Measurements from ENCODE around the gene WDFY2.

The WDFY2 gene, protein sequence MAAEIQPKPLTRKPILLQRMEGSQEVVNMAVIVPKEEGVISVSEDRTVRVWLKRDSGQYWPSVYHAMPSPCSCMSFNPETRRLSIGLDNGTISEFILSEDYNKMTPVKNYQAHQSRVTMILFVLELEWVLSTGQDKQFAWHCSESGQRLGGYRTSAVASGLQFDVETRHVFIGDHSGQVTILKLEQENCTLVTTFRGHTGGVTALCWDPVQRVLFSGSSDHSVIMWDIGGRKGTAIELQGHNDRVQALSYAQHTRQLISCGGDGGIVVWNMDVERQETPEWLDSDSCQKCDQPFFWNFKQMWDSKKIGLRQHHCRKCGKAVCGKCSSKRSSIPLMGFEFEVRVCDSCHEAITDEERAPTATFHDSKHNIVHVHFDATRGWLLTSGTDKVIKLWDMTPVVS

DNA sequence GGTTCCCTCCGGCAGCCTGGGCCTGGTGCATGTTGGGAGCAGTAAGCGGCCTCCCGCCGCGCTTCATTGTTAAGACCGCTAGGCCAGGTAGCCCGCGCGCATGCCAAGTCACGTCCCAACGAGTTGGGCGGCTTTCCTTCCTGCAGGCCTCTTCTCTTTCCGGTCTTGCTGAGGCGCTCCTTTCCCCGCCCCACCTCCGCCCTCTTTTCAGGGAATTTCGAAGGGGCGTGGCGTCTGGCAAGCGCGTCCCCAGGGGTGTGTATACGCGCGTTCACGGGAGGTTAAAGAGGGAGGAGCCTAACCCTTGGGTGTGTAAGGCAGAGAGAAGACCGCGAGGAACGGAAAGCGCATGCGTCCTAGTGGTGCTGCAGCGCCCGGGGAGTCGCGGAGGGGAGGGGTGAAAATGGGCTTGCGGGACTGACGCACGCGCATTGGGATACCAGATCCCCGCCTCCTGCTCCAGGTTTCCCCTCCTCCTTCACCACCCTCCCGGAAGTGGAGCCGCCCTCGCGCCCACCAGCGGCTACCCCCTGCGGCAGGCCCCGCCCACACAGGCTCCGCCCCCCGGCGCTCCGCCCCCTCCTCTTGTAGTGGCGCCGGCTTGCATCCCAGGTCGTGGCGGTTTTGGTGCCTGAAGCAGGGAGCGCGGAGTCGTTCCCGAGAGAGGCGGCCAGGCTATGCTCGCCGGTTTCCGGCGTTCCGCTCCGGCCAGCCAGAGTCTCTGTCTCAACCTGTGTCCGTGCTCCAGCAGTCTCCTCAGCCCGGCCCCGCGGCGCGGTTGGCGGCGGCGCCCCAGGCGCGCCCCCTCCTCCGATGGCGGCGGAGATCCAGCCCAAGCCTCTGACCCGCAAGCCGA is at the start of gene WDFY2:
TSS of gene WDFY2 (plus strand) at position 588 of the 856 bp plus-strand sequence. CDS start at position 814, 226 bp downstream.
- TF ChIP-seq, protein P1, sequence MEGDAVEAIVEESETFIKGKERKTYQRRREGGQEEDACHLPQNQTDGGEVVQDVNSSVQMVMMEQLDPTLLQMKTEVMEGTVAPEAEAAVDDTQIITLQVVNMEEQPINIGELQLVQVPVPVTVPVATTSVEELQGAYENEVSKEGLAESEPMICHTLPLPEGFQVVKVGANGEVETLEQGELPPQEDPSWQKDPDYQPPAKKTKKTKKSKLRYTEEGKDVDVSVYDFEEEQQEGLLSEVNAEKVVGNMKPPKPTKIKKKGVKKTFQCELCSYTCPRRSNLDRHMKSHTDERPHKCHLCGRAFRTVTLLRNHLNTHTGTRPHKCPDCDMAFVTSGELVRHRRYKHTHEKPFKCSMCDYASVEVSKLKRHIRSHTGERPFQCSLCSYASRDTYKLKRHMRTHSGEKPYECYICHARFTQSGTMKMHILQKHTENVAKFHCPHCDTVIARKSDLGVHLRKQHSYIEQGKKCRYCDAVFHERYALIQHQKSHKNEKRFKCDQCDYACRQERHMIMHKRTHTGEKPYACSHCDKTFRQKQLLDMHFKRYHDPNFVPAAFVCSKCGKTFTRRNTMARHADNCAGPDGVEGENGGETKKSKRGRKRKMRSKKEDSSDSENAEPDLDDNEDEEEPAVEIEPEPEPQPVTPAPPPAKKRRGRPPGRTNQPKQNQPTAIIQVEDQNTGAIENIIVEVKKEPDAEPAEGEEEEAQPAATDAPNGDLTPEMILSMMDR (IDR thresholded peaks at IDR 0.05; ENCODE audit: low read depth, low read length): no peak
- DNase-seq (ENCODE audit: low read depth, low spot score): peak; percentile 100
- in situ Hi-C loops (cut with HindIII; ENCODE audit: low sequenced_read_pairs): no loop called here
- peak within 1 kb of the TSS; percentile 79 for H3K4me3 ChIP-seq (ENCODE audit: low read depth, low read length)

DNA sequence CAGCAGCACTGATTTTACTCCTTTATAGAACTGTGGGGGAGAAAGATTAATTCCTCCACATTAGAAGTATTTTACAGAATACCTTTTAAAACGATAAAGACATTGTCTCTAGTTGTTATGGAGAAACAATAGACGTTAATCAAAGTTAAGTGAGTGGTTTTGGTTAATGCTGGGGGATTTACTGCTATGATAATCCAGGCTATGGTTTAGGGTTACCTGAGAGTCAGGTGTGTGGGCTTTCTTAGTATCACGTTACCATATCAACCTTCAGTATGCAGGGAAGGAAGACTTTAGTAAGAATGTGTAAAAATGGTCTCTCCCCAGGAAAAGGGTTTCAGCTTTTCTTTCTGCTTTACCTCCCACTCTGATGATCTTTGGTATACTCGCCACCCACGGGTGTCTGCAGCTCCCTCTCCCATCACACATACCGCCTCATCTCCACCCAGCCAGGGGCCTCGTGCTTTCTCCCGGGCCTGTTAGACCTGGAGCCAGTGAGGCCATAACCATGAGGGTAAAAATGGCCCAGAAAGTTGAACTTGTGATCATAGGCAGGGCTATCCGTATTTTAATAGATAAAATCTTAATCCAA is 45.6 kb upstream of the WDFY2 start:
- no peak for DNase-seq (ENCODE audit: low read depth, low spot score)
- TF ChIP-seq, protein P1 (IDR thresholded peaks at IDR 0.05; ENCODE audit: low read depth, low read length): no peak
- in situ Hi-C loops (cut with HindIII; ENCODE audit: low sequenced_read_pairs): no loop called here
- no peak overlapping the region for H3K4me3 ChIP-seq (ENCODE audit: low read depth, low read length)

DNA sequence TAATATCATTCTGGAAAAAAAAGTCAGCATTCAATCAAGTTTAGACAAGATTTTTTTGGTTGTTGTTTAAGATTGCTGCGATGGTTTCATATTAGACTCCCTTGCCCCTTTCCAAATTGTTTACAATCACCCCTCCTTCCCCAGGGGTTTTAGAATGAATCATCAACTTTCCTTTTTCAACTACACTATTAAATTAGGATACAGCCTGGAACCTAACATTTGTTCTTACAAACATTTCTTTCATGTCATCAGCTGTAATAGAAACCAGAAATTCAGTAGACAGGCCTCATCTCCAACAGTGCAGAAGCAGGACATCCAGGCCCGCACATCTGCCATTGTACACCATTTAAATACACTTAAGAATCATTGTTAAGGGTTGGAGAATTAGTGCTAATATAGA is 44.4 kb upstream of the WDFY2 start:
- TF ChIP-seq, protein P1 (IDR thresholded peaks at IDR 0.05; ENCODE audit: low read depth, low read length): no peak
- DNase-seq (ENCODE audit: low read depth, low spot score): no peak
- no peak overlapping the region for H3K4me3 ChIP-seq (ENCODE audit: low read depth, low read length)
- in situ Hi-C loops (cut with HindIII; ENCODE audit: low sequenced_read_pairs): no loop called here

DNA sequence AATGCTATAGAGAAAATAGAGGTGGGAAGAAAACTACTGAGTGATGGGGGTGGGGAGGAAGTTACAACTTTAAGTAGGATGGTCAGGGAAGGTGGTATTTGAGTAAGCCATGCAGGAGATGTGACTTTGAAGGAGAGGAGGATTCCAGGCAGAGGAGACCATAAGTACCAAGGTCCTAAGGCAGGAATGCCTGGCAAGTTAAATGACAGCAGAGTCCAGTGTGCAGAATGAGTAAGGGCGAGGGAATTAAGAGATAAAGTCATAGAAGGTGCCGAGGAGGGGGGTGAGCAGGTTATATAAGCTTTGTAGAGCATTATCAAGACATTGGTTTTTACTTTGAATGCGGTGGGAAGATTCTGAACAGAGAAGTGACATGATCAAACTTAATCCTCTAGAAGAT is 43.2 kb upstream of the WDFY2 start:
- TF ChIP-seq, protein P1 (IDR thresholded peaks at IDR 0.05; ENCODE audit: low read depth, low read length): no peak
- no peak overlapping the region for H3K4me3 ChIP-seq (ENCODE audit: low read depth, low read length)
- in situ Hi-C loops (cut with HindIII; ENCODE audit: low sequenced_read_pairs): no loop called here
- no peak for DNase-seq (ENCODE audit: low read depth, low spot score)

DNA sequence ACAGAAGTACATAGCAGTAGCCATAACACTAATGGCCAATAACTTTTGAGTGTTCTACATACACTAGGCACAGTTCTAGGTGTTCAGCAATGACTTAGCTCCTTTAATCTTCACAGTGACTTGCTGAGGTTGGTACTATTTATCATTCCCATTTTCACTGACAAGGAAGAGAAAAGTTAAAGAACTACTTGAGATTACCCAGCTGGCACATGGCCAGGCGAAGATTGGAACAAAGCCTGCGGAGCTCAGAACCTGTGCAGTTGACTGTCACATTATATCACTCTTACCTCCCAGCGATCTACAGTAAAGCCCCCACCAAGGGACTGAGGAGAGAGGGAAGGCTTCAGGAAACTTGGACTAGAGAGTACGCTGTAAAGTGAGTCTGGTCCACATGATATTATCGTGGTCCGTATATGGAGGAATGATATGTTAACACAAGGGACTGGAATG is 42.4 kb upstream of the WDFY2 start:
- no peak overlapping the region for H3K4me3 ChIP-seq (ENCODE audit: low read depth, low read length)
- TF ChIP-seq, protein P1 (IDR thresholded peaks at IDR 0.05; ENCODE audit: low read depth, low read length): no peak

More for the DNA sequence above, 42.4 kb upstream of the WDFY2 start:
- in situ Hi-C loops (cut with HindIII; ENCODE audit: low sequenced_read_pairs): no loop called here
- no peak for DNase-seq (ENCODE audit: low read depth, low spot score)
